GM10847 (cell line): ENCODE data around the gene SLC39A6.

Experiments used
- POLR2A ChIP-seq: IDR thresholded peaks from 2 replicates; pipeline ENCODE4 v1.6.1; 2011; ENCODE audit not compliant: insufficient read length; ENCODE audit errors: extremely low read depth

Gene SLC39A6

DNA sequence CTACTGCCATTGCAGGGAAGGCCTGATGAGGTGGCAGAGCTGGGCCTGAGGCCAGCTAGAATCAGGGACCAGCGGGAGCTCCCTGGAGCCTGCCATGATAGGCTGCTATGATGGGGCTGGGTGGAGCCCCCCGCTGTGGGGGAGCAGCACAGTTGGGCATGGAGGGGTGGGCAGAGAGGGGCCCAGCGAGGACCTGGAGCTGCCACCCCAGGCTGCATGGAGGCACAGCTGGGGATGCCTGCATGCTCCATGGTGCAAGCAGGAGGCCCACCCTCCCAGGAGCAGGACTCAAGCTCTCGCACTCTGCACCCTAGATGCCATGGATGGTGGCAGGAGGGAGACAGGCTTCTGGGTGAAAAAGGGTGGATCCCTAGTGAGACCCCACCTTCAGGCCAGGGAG, 43.9 kb downstream of the SLC39A6 start:
- no peak for TF ChIP-seq POLR2A

GRCh38 chr18:36083729-36084128, 45.4 kb downstream of the SLC39A6 start:
- TF ChIP-seq POLR2A, result no peak

- TF ChIP-seq POLR2A, result no peak
These were observed 50.2 kb downstream of the SLC39A6 start for GRCh38 chr18:36078751-36079529.

DNA sequence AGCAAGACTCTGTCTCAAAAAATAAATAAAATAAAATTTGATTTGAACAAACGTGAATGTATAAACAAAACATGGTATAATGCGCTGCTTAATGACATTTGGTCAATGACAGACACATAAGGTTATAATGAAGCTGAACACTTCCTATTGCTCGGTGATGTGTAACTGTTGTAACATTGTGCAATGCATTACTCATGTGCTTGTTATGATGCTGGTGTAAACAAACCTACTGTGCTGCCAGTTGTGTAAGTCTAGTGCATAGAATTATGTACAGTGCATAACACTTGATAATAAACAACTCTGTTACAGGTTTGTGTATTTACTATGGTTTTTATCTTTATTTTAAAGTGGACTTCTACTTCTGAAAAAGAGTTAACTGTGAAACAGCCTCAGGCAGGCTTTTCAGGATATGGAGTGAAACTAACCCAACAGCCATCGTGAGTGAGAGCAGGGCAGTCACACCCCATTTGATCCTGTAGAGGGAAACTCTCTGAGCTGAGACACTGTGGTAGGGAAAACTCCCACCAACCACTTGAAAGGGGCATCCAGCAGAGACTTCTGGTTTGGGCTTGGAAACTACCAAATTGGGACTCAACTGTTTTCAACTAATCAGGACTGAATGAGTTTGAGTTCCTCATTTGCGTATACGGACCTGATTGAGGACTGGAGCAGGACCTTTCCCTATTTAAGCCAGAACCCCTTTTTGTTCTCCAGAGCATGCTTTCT, 53.1 kb downstream of the SLC39A6 start:
- TF ChIP-seq POLR2A, result no peak

- no peak for TF ChIP-seq POLR2A
These were observed 54.7 kb downstream of the SLC39A6 start for GRCh38 chr18:36074435-36074834.

GRCh38 chr18:36073676-36074075, 55.5 kb downstream of the SLC39A6 start:
- TF ChIP-seq POLR2A, result no peak

- TF ChIP-seq POLR2A, result peak; percentile 53
These were observed 61.8 kb downstream of the SLC39A6 start, which contains the start of gene RPRD1A for GRCh38 chr18:36067055-36067957. TSS of gene RPRD1A (minus strand) at chr18:36067559. CDS start at chr18:36067404, 155 bp downstream.

- TF ChIP-seq POLR2A, result no peak
These were observed 62.5 kb downstream of the SLC39A6 start for GRCh38 chr18:36066686-36067054.

DNA sequence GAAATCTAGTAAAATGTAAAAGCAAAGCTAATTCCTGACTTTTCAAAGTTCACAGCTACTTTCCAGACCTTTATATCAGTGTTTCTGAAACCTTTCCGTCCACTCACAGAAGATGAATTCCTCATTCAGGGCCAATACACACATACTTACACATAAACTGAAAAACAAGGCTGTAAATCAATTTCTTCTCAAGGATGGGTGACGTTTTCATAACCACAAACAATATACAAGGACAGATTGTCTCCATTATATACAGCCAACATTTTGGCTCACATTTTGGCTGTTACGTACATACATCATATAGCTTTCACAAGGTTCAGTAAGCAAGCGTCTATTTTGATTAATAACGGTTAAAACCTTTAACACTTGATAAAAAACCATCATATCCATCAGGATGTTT, 63.1 kb downstream of the SLC39A6 start:
- no peak for TF ChIP-seq POLR2A

GRCh38 chr18:36064027-36064808, 64.9 kb downstream of the SLC39A6 start:
- TF ChIP-seq POLR2A, result no peak

- TF ChIP-seq POLR2A, result no peak
These were observed 70.5 kb downstream of the SLC39A6 start for GRCh38 chr18:36058674-36059073.
